ENCODE measurements around the gene LCLAT1.

GRCh38 chr2:30402441-30403182, 44.4 kb upstream of the LCLAT1 start:
- TF ChIP-seq, protein P1, sequence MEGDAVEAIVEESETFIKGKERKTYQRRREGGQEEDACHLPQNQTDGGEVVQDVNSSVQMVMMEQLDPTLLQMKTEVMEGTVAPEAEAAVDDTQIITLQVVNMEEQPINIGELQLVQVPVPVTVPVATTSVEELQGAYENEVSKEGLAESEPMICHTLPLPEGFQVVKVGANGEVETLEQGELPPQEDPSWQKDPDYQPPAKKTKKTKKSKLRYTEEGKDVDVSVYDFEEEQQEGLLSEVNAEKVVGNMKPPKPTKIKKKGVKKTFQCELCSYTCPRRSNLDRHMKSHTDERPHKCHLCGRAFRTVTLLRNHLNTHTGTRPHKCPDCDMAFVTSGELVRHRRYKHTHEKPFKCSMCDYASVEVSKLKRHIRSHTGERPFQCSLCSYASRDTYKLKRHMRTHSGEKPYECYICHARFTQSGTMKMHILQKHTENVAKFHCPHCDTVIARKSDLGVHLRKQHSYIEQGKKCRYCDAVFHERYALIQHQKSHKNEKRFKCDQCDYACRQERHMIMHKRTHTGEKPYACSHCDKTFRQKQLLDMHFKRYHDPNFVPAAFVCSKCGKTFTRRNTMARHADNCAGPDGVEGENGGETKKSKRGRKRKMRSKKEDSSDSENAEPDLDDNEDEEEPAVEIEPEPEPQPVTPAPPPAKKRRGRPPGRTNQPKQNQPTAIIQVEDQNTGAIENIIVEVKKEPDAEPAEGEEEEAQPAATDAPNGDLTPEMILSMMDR (IDR thresholded peaks at IDR 0.05) = no peak
- TF ChIP-seq EZH2 (IDR thresholded peaks at IDR 0.05; ENCODE audit: borderline replicate concordance, insufficient read depth, low read depth, low read length, poor library complexity, severe bottlenecking) = no peak

Measured in B cell (primary cell).